IPS DF 4.7 (cell line): ENCODE results near the gene CYP26A1.

ENCODE experiments used
- DNase-seq: peaks from one replicate; pipeline ENCODE4 v3.0.0-alpha.2; 2013; ENCODE audit warnings: low spot score; ENCODE audit errors: extremely low read depth

CYP26A1 gene

DNA sequence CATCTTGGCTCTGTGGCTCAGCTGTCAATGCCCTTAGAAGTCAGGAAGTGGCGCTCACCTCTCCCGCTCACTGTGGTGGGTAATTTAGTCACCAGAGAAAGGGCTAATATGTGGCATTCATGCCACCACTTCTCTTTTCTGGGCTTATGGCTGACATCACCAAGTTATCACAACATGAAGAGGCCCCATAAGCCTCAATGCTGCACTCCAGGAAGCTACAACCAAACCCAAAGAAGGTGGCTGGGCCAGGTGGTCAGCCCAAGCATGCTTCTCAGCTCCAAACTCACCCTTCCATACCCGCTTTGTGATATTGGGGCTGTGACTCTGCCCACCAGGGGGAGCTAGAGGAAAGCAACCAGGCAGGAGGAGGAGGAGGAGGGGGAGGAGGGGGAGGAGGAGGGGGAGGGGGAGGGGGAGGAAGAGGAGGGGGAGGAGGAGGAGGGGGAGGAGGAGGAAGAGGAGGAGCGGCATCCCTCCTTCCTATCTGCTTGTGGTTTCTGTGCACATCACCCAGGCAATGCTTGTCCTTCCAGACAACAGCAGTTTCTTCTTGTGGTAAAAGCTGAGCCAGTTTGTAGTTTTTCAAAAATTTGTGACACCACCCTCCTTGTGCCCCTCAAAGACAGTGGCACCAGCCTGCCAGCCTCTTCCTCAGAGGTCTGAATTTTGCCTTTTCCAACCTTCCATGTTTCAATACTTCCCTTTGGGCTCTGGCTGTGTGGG lies 42.1 kb downstream of the CYP26A1 start:
- DNase-seq: peak; percentile 68

DNA sequence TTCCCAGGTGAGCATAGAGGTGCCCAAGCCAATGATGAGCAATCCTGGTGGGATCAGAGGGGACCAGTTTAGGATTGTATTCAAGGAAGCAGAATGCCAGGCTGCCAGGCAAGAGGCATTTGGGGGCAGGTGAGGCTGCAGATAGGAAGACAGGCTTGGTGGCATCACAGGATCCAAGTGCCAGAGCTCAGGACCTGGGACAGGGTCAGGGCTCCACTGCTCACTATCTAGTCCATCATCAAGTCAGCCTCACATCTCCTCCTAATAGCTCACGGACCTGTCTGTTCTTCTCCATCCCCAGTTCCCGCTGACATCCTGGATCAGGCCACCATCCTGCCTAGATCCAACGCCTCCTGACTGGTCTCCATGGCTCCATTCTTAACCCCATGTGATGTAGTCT lies 47.6 kb downstream of the CYP26A1 start:
- no peak for DNase-seq

DNA sequence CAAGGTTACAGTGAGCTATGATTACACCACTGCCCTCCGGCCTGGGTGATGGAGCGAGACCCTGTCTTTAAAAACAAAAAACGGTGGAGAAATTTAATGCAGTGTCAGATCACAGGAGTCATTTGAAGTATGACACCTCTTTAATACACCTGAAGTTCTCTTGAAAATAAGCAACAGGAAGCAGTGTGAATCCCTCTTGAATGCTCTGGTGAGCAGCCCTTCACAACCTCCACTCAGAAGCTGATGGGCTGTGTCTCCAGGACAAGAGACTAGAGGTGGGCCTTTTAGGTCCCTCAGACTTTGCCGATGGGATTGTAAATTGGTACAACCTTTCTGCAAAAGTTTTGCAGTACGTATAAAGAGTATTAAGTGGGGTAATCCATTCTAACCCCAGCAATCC lies 50.1 kb downstream of the CYP26A1 start:
- no peak for DNase-seq

DNA sequence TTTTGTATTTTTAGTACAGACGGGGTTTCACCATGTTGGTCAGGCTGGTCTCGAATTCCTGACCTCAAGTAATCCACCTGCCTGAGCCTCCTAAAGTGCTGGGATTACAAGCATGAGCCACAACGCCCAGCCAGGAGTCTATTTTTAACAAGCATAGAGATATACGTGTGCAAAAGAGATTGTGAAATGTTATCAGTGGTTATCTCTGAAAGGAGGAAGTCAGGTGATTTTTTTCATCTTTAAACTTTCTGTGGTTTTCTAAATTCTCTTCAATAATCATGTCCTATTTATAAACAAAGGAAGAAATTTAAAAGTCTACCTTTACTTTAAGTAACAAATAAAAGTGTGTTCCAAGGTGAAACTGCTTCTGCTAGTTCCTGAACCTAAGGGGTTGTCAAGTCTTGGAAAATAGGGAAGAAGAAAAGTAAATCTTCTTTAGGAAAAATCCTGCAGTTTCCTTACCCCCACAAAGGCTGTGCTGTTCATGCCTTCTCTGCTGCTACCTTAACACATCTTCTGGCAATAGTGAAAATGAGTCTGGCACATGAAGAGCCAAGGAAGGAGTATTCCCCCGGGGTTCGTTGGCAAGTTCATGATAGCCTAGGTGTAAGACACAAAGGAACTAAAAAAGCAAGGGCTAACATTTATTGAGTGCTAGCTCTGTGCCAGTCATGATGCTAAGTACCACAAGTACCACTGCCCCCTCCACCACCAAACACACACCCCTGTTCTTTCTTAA lies 51.1 kb downstream of the CYP26A1 start:
- DNase-seq: no peak

DNA sequence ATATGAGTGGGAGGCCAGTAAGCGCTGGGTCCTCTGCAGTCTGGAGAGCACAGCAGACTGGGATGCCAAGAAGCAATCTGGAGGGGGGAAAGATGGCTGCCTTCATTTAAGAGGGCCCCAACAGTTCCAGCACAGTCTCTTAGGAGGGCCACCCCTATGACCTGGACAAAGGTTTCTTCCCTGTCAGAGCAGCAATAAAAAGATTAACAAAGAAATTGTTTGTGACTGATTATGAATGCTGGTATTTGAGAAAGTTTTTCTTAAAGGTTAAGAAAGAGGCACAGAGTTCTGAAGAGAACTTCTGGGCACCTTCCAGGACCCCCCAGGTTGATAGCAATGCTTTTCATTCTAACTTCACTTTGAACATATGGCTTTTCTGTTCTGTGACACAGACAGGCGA lies 52.3 kb downstream of the CYP26A1 start:
- no peak for DNase-seq

DNA sequence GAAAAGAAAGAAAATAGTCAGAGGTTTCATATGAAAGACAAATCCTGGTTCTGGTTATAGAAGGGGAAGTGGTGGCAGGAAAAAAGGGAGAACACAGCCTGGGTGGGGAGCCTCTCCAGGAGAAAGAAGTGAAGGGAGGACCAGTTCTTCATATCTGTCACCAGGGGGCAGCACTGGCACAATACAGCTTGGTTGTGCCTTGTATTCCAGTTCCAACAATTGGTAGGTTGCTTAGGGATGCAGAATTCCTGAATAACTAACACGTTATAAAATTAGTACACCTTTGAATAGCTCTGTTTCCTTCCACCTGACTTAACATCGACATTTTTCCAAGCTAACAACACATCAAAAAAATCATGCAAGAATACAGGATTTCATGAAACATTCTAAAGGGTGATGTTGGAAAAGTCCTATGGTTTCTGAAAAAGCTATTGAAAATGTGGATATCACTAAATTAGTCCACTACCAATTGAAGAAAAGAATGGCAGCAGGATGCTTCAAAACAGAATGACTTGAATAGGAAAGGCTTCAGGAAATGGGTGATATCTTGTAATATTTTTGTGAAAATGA lies 52.9 kb downstream of the CYP26A1 start:
- DNase-seq: peak; percentile 14
